GM21381 (cell line): Measurements from ENCODE around the gene EME2.

Experiments
- ATAC-seq: cut with Tn5 transposase; IDR thresholded peaks from one replicate; pipeline ENCODE4 v1.9.1; 2021; ENCODE audit warnings: mild to moderate bottlenecking, moderate library complexity; ENCODE audit not compliant: unreplicated experiment

Gene EME2

GRCh38 chr16:1777375-1778199 is 5.0 kb downstream of the EME2 start:
- no peak for ATAC-seq

GRCh38 chr16:1778200-1779179 is 5.9 kb downstream of the EME2 start:
- ATAC-seq: no peak

GRCh38 chr16:1779234-1779701 is 6.7 kb downstream of the EME2 start:
- ATAC-seq: no peak

DNA sequence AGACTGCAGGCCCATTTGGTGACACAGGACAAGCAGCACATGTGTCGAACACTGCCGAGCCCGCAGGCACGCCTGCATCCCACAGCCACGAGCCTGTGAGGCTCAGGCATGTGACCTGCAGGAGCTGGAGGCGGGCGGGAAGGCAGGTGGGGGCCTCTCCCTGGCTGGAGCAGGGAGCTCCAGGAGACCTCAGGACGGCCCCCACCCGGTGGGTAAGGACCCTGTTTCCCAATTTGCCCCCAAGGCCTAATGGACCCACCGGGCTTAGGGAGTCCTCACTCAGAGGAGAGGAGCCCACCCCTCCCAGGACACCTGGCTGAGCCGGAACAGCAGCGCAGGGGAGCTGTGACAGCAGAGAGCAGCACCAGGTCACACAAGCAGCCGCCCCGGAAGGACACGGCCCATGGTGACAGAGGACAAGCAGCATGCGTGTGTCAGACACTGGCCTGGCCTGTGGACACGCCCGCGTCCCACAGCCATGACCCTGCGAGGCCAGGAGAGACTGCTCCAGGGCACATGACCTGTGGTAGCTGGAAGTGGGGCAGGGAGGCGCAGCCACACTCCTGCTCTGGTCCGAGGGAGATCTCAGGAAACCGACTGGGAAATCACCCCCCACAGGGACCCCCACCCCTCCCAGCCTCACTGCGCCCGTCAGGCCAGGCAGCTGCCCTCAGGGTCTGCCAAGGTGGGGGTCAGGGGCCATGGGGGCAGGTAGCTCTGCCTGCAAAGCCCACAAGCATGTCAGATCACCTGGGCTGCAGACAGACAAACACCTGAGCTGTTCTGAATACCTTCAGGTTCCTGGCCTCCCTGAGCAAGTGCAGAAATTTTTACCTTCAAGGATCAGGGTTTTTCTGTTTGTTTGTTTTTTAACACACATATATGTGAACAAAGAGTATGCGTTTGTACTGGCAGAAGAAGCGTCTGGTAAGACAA is 7.4 kb downstream of the EME2 start:
- no peak for ATAC-seq

DNA sequence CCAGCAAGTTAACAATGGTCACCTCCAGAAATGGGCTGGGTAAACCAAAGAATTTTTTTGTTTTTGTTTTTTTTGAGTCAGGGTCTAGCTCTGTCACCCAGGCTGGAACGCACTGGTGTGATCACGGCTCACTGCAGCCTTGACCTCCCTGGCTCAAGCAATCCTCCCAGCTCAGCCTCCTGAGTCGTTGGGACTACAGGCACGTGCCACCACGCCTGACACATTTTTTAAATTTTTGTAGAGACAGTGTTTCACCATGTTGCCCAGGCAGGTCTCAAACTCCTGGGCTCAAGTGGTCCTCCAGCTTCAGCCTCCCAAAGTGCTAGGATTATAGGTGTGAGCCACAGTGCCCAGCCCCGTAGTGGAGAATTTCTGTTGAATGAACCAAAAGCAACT is 8.1 kb downstream of the EME2 start:
- ATAC-seq: no peak

DNA sequence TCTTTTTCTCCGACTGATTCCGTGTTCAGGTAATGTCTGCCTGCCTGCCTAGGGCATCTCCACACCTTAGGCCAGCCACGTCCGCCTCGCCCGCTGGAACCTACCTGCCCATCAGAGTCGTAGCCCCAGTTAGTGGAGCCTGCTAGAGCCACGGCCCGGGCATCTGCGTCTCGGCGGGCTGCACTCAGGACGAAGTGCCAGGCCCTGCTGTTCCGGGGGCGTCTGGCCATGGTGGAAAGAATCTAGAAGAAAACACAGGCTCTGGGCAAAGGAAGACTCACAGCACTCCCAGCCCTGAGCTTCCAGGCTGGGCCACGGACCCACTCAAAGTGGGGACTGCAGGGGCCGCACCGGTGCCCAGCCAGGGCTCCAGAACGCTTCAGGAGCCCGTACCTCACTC is 8.6 kb downstream of the EME2 start:
- no peak for ATAC-seq

DNA sequence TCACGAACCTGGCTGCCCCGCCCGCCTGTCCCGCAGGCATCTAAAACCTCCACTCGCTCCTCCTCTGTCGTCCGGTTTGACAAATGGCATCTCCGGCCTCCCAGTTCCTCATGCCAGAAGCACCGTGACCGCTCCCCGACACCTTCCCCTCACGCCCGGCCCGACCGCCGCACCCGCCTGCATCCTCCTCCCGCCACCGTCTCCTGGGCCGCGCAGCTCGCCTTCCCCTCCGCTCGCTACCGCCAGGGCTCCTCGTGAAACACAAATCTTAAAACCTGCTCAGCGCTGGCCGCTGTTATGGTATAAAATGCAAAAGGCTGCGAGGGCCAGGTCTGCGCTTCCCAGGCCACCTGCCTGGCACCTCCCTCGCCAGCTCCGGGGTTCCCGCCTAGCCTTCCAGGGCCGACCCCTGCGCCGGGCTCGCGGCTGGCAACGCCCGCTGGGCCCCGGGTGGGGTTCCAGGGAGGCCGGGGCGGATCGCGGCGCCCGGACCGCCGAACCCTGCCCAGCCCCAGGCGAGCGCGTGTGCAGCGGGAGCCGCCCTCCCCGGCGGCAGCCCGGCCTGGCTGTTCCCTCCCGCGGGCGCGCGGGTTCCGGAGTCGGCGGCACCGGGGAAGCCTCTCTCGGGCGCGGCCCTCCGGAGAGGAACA is 9.3 kb downstream of the EME2 start:
- no peak for ATAC-seq

DNA sequence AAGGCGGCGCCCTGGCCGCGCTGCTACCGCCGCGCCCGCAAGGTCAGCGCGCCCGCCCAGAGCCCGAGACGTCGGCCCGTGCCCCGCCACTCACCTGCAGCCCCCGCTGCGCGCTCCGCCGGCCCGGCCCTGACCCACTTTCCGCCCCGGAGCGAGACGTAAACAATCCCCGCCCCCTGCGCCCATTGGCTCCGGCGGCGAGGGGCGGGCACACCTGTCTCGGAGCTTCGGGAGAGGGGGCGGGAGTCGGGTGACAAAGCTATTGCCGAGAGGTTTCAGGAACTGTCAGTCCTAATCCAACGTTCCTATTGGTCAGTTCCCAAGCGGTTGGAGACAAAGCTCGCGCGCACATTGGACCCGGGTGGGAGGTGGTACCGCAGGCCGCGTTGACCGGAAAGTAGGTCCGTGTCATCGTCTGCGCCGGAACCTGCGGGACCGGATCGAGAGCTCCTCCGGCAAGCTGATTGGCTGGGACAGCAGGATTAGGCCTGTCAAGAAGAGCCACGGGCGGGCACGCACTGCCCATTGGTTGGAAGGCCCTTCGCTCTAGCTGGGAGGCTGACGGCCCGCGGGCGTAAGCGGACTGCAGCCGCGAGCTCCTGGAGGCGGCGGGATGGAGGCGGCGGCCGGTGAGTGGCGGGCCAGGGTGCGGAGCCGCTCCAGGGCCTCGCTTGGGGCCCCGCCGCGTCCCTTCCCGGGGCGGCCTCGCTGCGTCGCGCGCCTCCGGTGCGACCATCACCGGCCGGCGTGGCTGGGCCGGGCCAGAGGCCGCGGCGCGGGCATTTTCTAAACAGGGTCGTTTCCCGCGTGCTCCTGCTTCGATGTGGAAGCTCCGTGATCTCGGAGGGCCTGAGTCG is 10.0 kb downstream of the EME2 start, which contains the start of the genes NUBP2 and SPSB3:
NUBP2 (plus strand) TSS at position 553 of the 857 bp plus-strand sequence; CDS start at position 614, 61 bp downstream.
SPSB3 (minus strand) TSS at position 164 of the 857 bp plus-strand sequence. CDS start 1,088 bp downstream, outside the sequence.
- peak; percentile 75 for ATAC-seq

DNA sequence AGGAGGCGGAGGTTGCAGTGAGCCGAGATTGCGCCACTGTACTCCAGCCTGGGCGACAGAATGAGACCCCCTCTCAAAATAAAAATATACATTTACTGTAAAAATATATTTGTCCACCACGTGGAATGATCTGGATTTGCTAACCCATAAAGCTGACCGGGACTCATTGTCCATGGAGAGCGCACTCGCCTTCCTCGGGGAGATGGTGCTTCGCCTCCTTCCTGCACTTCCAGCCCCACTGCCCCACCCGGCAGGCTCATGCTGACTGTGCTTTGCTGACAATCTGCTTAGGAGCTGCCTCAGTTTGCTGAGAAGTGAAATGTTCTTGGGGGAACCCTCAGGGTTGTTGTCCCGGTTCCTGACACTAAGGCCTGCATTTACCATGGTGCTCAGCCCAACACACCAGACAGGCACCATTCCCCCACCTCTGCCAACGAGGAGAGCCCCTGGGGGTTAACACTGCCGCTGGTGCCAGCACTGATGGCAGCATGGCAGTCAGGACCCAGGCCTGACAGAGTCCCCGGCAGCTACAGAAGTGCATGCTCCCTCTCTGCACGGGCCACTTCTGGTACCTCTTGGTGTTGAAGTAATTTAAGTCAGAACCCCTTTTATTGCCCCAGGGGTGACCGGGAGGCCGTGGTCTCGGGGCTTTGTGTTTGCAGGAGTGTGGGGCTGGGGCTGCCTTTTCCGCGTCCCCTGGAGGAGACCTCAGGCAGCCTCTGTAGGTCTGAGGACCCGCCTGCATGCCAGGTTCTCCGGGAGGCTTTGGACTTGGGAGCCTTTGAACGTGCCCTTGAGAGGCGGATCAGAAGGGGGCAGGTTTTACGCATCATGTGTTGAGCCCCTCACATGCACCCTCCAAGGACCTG is 12.6 kb downstream of the EME2 start:
- no peak for ATAC-seq

- ATAC-seq: no peak
Measured at GRCh38 chr16:1785846-1786170, 13.2 kb downstream of the EME2 start.

GRCh38 chr16:1786242-1787055 is 13.8 kb downstream of the EME2 start:
- no peak for ATAC-seq

DNA sequence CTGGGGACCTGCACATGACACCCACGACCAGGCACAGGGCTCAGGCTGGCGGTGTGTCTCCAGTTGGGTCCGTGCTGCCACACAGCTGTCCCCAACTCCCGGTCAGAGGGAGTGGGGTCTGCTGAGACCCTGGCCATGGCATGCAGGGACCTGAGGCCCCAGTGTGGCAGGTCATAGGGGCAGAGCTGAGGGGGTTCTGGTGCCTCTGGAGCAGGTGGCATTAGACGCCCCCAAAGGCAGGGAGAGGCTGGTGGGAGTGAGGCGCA is 14.4 kb downstream of the EME2 start:
- ATAC-seq: no peak

DNA sequence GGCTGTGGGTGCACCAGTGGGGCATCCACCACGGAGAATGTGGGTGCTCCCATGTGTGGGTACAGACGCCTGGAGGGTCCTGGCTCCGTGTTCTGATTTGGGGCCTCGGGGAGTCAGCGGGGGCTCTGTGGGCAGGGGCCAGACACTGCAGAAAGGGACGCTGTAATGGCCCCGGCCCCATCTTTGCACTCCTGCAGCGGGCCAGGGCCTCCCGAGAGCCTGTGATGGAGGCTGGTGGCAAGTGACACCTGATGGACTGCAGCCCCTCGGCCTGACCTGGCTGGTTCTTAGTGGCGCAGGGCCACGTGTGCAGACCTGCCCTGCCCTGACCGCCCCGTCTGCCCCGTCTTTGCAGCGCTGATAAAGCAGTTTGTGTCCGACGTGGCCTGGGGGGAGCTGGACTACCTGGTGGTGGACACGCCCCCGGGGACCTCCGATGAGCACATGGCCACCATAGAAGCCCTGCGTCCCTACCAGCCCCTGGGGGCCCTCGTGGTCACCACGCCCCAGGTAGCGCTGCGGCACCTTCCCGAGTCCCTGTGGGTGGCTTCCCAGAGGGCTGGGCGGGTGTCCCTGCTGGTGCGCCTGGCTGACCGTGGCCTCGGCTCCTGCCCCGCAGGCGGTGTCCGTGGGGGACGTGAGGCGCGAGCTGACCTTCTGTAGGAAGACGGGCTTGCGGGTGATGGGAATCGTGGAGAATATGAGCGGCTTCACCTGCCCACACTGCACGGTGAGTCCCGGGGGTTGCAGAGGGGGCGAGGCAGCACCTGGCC is 14.9 kb downstream of the EME2 start:
- ATAC-seq: no peak

- no peak for ATAC-seq
Measured at GRCh38 chr16:1788095-1788707, 15.6 kb downstream of the EME2 start.

DNA sequence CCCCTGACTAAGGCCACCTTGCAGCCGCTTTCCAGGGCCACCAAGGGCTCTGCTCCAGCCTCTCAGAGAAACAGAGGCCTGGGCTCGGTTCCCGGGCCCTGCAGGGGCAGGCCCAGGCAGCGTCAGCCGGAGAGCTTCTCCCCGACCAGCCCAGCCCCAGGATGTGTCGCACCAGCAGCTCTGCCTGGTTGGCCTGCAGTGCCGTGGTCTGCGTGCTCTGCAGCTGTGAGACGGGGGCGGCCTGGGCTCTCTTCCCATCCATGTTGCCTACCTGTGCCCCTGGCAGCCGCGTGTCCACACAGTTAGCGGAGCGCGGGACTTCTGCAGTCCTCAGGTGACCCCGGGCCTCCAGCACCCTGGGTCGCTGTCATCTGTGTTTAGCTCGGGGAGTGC is 16.1 kb downstream of the EME2 start:
- ATAC-seq: no peak

- ATAC-seq: no peak
Measured at GRCh38 chr16:1789643-1790045, 17.0 kb downstream of the EME2 start.
